Activated T-cell treated with anti-CD3 and anti-CD28 coated beads for 1 hour (primary cell): Measurements from ENCODE around the gene GALNT2.

Experiments used
- DNase-seq: peaks from one replicate; pipeline ENCODE4 v3.0.0-alpha.2; 2020; ENCODE audit warnings: low read depth

GALNT2 gene

DNA sequence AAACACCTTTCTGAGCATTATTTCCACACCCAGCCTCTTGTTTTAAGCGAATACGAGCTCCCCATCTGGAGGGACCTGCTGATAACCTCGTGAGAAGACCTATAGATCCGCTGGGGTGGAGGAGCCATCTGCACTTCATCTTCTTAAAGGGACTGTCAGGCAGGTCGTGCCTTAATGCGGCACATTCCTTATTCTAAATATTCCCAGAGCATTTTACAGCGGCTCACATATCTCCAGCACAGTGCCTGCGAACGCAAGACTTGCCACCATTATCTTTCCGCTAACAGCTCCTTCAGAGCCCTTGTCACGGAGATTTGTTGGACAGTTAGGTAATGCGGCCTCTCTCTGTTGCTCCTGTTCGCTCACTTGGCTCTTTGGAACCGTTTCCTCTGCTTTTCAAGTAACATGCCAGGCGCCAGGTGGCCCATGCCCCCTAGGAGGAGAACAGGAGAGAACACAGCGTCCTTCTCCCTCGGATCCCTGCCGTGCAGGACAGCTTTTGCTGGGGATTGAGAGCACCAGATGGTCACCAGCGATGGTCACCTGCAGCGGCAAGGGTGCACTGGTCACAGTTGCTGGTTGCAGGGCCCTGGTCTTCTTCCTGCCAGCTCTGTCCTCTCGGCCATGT, 196.6 kb downstream of the GALNT2 start:
- no peak for DNase-seq

DNA sequence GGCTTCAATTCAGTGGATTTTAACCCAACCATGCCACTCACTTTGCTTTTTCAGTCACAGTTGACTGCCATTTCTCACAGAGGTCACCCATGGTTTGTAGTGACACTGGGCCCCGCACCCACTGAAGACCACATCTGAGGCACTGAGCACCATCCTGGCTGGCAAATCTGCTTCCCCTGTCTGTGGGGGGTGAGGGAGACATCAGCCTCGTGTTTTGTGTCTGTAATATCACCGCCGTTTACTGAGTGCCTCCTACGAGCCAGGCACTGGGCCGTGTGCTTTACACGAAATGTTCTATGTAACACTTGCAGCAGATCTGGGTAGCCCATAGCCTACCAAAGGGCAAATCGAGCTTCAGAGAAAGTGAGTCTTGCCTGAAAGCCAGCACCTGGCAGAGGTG, 197.3 kb downstream of the GALNT2 start:
- no peak for DNase-seq

DNA sequence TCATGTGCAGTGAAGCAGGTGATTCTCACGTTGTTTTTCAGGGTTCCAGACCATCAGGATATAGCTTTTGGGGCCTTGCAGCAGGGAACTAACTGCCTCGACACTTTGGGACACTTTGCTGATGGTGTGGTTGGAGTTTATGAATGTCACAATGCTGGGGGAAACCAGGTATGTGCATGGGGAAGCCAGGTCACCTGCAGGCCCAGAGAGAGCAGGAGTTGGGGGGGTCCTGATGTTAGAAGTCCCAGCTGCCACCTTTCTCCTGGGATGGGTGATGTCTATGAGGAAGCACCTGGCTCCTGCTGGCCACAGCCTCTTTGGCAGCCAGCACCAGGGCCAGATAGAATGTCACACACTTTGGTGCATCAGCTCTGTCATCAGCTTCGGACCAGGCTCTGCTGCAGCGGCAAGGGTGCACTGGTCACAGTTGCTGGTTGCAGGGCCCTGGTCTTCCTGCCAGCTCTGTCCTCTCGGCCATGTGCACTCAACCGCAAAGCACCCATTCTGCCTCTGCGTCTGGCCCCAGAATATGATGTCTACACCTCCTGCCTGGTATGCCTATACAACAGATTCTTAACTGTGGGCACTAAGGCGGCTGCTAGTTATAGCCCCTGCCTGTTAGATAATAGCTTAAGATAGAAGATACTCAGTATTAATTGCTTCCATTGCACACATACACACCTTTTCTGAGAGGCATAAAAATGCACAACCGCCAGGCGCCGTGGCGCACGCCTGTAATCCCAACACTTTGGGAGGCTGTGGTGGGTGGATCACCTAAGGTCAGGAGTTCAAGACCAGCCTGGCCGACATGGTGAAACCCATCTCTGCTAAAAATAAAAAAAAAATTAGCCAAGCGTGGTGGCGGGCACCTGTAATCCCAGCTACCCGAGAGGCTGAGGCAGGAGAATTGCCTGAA, 198.4 kb downstream of the GALNT2 start:
- DNase-seq = no peak

DNA sequence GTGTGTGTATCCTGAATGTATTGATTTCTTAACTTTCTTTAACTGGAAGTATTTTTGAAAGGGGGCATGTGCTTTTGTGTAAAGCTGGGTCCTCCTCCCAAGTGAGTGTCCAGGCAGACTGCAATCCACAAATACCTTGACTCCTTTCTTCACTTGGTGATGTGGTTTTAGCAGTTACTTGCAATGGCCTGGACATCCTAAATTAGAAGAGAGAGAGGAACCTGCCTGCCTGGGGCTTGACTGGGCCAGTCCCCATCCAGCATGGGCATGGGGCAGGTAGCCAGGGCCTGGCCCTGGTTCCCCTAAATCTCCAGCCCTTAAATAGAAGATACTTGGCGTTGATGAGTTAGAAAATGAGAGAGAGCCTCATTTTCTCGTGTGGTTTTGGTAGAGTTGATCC, 199.4 kb downstream of the GALNT2 start:
- DNase-seq = no peak

DNA sequence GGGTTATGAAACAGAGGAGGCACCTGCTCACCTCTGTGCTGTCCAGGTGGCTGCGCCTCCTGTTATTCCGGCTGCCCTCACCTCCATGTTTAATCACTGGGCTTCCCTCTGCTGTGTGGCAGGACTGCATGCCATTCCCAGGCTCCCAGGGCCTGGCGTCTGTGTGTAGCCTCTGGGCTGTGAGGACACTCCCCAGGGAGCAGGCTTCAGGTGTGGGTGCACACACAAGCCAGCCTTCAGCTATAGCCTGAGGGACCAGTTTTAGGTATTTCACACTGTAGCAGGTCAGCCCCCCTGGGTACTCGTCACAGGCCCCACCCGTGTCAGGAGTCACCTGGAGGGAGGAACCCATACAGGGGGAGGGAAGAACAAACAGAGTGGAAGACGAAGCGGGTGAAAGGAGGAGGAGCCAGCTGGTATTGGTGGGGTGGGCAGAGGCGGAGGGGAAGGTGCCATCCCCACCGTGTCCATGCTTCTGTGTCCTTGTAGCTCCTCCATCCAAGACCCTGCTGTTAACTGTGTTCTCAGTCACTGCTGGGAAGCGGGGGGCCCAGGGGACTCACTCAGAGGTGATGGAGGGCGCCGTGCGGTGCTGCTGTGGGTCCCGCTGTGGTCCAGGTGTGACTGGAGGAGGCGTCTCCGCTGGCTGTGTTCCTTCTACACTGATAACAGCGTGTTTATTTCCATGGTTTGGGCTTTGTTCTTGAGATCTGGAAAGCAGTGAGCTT, 200.5 kb downstream of the GALNT2 start:
- no peak for DNase-seq

DNA sequence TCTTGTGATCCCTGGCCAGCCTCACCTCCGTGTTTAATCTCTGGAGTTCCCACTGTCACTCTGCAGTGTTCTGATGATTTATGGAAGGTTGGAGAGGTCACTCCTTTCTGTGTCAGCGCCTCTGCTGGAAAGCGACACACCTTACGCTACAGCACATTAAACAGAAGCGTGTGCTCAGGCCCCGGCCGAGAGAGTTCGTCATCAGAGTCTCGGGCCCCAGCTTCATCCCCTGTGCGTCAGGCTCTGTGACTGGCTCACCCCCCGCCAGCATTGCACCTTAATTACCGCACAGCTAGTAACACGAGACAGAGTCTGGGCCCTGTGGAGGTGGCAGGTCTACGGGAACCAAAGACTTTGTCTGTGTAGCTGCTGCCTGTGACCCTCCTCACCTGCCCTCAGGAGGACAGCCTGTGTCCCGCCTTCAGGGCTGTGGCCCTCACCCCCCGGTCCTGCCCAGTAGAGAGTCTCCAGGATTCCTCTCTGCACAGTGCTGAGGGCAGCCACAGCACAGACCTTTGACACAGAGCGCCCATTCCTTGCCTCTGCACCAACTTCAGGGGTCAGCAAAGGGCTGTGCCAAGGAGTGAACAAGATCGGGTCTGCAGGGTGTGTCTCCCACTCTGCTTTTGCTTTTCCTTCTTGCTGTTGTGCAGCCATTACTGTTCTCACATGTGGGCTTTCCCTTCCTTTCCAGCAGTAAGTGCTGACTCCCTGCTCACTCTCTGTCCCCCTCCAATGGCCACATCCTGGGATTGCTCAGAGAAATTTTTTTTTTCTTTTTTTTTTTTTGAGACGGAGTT, 201.5 kb downstream of the GALNT2 start:
- no peak for DNase-seq

DNA sequence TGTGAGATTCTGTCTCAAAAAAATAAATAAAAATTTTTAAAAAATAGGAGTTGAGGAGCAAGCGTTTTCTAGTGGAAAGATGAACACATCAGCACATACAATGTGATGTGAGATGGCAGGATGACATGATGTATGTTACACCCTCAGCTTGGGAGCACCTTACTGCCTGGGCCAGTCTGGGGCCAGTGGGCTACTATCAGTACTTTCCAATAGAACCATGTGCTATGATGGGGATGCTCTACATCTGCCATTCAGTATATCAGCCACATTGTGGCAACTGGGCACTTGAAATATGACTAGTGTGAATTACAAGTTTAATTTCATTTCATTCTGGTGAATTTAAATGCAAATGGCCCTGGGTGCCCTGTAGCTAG, 203.1 kb downstream of the GALNT2 start:
- DNase-seq = no peak

DNA sequence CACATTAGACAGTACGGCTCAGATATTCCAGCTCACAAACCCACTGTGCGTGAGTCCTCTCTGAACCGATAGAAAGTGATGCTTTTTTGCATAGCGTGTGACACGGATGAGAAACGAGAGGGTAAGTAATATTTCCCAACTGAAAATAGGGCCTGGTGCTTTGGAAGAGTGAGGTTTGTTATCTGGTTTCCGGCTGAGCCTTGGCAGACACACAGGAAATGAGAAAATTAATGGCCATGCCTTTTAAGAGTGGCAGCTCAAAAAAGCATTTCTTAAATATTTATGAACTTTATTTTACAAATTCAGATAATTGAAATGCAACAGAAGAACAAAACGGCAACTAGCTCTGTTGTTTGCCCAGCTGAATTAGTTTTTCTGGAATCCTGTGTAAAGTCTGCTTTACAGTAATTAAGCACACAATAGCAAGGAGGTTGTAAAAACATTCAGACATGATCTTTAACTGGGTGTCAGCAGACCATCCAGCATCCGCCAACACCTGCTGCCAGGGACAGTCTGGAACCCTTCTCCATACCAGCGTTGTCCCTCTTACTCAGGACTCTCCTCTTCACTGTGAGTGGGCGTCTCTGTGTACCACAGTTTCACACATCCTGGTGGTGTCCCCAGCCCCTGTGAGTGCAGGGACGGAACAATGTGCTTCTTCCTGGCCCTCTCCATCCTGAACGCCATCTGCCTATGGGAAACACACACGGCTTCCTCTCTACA, 203.7 kb downstream of the GALNT2 start:
- DNase-seq = no peak

DNA sequence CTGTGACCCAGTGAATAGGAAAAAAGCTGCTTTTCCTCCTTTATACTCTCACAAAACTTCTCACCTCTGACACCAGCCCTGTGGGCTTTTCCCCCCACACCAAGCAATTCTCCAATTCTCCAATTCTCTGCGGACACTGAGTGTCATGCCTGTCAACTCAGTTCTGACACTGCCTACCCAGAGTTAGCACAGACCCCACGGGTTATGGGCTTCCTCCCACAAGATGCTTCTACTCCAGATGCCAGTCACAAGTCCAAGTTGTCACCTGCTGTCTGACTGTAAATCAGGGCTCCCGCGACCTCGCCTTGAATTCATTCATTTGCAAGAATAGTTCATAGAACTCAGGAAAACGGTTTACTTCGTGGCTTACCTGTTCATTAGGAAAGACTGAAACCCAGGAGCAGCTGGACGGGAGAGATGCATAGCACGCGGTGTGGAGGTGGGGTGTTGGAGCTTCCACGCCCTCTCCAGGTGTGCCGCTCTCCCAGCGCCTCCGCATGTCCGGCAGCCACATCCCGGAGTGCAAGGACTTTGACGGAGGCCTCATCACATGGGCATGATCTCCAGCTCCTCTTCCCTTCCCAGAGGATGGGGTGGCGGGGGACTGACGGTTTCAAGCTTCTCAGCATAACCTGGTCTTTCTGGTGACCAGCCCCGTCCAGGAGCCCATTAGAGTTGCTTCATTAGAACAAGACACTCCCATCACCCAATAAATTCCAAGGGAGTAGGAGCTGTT, 204.4 kb downstream of the GALNT2 start:
- DNase-seq = no peak

DNA sequence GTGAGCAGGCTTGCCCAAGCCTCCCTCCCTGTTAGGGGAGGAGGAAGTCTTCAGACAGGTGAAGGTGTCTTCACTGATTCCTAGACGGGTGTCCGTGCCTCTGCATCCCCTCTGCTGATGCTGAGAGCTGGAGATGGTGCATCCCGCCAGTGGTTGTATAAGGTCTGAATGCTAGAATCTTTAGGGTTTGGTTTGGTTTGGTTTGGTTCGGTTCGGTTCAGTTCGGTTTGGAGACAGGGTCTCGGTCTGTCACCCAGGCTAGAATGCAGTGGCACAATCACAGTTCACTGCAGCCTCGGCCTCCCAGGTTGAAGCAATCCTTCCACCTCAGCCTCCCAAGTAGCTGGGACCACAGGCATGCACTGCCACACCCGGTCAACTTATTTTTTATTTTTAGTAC, 205.5 kb downstream of the GALNT2 start:
- no peak for DNase-seq

DNA sequence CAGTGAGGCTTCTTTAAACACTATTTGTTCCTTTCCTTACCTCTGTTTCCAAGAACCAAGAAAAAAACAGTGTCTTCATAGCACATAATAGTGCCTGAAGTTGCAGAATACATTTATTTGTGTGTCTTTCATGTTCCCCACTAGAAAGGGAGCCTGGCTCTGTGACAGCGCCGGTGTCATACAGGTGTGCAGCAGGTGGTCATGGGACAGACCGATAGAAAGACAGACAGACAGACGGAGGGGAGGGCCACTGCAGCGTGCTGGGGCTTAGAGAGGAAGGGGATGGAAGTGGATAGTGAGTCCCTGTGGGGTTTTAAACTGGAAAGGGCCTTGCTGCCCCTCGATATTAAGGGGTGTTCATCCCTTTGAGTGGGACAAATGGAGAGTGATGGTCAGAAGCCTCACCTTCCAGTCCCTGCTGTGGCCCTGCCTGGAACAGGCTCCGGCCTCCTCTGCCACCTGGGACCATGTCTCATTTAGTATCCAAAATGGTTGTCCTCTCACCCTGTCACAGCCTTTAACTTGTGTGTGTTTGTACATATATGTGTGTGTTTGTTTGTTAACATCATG, 206.2 kb downstream of the GALNT2 start:
- no peak for DNase-seq

DNA sequence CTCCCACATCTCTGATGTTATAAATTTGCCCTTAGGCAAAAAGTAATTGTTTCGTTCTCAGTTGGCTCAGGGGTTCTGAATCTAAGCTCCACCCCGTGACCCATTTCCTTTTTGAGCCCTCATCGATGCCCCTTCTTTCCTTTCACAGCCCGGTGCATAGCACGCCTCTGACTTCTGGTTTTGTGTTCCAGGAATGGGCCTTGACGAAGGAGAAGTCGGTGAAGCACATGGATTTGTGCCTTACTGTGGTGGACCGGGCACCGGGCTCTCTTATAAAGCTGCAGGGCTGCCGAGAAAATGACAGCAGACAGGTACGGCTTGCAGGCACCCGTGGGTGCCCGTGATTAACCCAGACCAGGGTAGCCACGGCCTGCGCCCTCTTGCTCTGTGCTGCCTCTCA, 207.2 kb downstream of the GALNT2 start:
- no peak for DNase-seq

DNA sequence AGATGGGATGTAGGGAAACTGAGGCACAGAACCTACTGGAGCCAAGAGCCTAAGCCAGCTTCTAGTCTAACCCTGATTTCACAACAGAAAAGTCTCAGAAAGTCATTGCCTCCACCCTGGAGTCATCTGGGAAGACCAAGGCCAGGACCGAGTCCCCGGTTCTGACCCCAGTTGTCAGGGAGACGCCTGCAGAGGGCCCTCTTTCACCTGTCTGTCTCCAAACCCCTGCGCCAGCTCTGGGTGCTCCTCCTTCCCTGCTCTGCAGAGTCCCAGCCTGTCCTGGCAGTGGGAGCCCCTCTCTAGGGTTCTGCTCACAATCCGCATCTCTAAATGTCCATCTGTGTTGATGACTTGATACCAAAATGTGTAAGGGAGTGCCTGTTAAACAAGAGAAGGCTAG, 209.4 kb downstream of the GALNT2 start:
- DNase-seq = no peak

DNA sequence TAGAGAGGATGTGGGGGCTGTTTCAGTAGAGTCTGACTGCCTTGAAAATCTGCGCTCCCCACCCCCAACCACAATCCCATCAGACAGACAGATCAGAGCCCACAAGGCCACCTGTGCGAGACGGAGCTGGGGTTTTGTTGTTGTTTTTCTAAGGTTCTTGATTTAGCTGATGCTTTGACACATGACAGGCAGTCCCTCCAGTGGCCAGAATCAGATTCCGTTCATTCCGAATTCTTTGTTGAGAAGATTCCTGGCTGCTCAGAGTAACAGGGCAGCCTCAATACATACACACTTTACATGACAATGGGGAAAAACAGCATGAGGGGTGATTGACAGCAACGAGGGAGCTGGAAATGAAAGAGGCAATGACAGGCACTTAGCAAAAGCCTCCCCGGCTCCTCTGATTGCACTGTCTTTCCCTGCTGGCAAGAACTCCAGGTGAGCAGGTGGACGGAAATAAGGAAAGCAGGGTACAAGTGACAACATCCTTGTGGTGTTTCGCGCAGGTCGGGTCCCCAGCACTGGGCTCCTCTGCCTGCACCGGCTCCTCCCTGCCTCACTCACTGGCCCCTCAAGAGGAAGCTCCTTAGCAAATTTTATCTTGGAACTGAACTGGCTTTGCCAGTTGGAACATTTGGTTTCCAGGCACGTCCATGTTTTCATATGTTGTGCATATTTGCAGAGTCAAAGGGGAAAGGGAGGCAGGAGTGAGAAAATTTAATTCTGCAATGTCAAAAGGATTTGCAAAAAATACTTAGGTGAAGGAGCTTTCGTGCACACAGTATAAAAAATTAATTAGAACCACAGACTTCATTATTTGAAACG, 210.4 kb downstream of the GALNT2 start:
- DNase-seq = no peak

DNA sequence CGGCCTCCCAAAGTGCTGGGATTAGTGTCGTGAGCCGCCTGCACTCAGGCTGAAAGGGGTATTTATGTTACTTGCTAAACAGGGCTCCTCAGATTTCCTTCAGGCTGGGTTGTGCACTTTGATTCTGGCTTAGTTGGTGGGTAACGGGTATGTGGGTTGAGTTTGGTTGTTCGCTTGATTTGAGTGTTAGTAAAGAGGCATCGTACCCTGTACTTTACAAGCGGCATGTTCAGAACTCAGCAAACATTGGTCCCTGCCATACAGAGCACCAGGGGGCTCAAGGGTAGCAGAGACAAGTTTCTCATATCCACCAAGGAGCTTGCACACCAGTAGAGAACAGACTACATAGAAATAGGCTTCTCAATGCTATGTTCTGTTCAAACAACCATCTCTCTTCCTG, 211.3 kb downstream of the GALNT2 start:
- DNase-seq = no peak

DNA sequence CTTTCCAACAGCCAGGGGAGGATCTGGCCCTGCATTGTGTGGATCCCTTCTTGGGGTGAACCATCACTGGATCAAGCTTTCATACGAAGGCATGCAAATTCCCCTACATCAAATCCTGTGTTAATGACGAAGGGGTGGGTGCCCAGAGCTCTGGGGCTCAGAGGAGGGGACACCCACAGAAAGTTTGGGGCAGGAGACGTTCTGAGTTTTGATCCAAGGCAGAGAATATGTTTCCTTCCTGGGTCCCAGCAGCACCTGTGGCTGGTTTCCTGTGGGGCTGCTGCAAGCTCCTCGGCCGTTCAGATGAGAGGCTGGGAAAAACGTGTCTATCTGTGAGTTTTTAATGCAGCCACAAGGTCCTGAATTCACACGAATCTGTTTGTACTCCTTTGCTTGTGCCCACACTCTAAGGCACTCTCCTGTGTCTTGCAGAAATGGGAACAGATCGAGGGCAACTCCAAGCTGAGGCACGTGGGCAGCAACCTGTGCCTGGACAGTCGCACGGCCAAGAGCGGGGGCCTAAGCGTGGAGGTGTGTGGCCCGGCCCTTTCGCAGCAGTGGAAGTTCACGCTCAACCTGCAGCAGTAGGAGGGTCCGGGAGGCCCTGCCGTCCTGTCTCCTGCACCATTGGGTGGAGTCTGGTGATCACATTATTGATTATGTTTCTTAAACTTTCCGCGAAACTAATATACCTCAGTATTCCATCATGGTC, 212.0 kb downstream of the GALNT2 start:
- DNase-seq = no peak

DNA sequence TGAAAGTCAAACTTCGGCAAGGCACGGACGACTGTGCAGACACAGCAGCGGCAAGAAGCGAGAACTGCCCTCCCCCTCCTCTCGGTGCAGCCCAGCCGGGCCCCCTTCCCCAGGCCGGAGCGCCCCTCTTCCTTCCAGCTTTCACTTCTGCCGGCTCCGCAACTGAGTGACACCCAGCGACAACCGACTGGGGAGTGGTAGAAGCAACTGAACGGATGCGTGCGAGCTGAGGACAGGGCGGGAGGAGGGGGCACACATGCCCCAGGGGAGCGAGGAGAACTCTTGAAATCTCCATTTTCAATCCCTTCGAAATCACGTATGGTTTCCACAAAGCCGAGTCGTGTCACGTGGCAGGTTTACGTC, 212.5 kb downstream of the GALNT2 start:
- no peak for DNase-seq

DNA sequence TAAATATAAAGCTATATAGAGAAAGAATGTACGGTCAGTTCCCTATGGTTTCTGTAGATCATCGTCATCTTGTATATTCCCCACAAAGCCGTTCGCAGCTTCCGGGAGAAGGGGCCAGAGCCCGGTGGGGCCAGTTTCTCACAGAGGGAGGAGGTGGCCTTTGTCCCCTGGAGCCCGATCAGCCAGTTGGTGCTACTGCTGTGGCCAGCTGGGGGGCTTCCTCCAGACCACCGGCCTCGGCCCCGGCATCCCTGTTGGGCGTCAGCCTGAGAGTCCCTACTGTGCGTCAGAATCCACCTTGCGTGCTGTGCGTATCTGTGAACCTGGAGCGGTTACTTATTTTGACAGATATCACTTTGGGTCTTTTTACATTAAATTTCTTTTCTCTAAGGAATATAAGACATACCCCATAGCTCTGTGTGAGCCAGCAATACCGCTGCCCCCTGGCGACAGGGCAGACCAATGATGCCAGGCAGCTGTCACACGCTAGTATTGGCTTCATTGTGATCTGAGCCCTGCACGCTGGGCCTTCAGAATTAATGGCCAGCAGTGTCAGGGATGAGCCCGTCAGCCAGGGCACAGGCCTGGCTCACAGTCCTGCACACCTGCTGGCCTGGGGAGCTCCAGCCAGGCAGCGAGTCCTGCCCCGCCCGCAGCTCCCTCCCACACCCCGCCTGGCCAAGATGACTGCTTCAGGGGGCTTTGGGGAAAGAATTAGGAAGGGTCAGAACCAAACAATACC, 213.2 kb downstream of the GALNT2 start:
- no peak for DNase-seq
